HG03342 (cell line): ENCODE measurements around the gene KRT78.
"Not testable (repeated sequence)": the region's sequence is repeated elsewhere in the genome, so short reads cannot be mapped to it uniquely, and the experiment has no call there.

Experiments used
- ATAC-seq: cut with Tn5 transposase; IDR thresholded peaks from one replicate; pipeline ENCODE4 v1.9.1; 2021; ENCODE audit warnings: mild to moderate bottlenecking, moderate library complexity; ENCODE audit not compliant: unreplicated experiment

The KRT78 gene

DNA sequence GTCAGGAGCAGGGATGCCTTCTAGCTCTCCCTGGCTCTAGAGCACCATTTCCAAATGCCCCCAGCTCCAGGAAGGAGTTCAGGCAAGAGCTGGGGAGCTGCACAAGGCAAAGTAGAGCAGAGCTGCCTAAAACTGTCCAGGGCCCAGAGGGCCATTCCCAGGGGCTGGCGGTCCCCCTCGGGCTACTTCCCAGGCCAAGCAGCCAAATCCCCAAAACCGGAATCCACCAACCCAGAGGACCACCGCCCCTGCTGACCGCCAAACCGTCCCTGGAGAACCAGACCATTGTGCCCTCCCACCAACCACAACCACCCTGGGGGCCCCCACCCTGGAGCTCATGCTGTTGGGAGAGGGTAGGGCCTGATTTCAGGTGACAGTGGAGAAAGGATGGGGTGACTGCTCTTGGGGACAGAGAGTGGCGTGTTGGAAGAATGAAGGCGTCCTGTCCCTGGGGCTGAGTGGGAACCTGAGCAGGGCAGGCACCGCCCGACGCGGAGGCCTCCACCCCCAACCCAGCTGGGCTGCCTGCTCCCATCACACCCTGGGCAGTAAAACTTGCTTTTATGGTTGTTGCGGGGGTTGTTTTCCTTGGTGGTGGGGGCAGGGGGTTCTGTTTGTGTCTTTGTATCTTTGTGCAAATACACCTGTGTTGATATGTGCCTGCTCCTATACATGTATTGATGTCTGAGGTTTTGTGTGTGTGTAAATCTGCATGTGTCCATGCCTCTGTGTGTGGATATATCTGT, 24.0 kb upstream of the KRT78 start:
- ATAC-seq, result no peak

DNA sequence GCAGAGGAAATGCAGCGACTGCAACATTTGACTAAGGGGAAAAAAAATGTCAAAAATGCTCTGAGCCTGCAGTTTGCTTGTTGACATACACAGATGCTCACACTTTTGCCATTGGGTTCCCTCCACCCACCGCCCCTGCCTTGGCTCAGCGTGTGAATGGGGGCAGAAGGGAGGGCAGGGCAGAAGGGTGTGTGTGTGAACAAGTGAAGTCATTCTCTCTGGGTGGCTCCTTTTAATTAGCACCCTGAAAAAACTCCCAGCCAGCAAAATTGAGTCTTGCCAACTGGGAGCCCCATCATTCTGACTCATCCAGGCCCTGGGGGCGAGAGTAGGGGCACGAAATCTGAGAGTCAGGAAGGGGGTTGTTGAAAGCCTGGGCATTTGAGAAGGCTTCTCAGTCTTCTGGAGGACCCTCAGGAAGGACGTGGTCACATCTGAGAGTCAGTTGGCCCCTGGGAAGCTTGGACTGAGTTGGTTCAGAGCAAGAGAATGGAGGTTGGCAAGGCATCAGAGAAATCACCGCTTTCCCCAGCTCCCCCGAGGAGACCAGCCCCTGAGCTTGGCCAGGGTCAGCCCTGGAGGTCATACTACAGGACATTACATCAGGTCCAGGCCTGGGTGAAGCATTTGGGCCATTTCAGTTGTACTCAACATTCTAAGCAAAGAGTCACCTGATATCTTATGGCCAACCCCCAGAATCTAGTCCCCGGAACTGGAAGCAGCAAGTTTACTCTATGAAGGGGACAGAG, 22.7 kb upstream of the KRT78 start:
- no peak for ATAC-seq

DNA sequence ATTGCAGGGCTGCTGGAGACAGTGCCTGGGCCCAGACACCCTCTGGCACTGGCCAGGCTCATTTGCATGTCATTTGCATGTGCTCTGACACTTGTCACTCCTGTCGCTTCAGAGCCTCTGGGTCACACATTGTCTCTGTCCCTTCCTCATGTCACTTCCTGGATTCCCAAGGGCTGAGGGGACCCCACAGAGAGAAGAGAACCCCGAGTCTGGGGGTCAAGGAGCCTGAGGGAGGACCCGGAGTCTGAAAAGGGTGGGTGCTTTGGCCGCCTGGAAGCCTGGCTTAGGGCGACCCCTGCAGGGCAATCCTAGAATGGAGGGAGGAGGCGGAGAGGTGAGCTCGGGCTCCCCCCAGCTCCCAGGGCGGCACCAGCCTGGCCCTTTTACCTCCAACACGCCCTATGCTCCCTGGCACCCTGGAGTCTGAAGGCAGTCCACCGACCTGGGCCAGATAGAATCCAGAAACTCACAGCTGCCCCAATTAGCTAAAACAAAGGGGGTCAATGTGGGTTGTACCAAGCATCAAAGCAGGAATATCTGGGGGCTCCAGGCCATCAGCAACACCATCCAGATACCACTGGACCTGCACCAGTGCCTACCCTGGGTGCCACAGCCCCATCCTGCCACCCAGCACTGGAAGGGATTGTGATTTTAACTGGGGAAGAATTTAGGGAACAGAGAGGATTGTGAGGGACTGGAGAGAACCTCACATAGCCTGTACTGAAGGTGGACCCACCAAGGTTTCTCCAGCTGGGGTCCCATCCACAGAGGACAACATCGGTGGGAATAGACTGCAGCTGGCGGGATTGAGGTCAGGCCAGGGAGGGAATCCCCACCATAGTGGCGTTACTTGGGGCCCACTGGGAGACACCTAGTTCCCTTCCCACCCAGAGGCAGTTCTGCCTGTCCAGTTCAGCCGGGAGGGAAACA, 21.8 kb upstream of the KRT78 start:
- peak; percentile 60 for ATAC-seq

DNA sequence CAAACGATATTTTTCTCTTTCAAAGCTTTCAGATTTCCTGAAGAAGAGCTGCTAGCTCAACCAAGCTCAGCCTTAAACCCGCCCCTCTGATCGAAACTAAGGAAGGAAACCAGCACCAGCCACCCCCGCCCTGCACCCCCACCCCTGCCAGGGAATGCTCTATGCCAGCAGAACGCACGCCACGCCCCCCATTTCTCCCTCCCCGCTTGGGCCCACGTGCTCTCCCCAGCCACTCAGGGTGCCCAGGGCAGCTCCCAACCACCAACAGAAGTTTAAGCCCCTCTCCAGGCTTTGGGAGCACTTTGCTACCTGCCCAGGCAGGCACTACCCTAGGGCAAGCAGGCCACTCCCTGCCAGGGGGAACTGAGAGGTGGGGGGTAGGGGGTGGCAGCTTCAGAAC, 18.8 kb upstream of the KRT78 start:
- no peak for ATAC-seq

DNA sequence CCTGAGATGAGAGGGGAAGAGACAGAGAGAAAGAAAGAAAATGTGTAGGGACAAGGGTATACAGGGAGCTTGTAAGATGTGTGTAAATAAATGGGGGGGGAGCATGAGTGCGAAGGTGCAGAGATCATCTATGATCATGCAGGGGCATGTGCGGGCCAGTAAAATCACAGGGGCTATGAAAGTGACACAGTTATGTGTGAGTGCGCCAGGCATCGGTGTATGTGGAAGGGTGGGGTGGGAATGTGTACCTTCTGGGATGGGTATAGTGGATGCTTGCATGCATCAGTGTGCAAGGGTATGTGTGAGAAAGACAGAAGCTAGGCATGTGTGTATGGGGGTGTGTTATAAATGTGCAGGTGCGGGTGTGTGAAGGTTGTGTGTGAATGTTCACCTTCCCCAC, 18.4 kb upstream of the KRT78 start:
- no peak for ATAC-seq

DNA sequence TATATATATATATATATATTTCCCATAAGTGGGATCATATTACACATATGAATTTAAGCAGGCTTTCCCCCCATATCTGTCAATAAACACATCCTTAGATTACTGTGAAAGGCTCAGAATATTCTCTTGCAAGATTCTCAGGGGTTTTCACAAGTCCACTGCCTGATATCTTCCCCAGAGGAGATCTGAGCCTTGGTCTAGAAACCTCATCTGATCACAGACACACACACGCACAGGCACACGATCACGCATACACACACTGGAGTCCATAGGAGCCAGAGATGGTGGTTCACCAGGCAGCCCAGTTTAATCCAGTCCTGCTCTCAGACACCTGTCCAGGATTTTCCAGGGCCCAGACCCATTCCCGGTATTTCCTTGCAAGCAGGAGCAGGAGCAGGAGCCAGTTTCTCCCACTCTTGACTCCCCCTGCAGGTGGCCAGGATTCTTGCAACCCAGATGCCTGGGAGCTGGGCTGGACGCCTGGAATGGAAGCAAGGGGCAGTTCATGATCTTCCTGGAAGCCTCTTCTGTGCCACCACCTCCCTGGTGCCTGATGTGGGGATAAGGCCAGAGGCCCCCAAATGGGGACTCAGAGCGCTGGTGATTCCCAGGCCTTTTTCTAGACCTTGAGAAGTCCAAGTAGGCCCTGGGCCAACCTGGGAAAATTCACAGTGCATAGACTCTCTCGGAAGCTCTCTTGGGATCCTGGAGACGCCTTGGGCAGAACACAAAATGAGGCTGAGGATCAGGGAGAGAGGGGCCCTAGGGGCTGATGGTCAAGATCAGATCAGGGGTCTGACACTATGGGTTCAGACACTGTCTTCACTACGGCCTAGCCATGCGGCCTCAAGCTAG, 16.5 kb upstream of the KRT78 start:
- no peak for ATAC-seq

DNA sequence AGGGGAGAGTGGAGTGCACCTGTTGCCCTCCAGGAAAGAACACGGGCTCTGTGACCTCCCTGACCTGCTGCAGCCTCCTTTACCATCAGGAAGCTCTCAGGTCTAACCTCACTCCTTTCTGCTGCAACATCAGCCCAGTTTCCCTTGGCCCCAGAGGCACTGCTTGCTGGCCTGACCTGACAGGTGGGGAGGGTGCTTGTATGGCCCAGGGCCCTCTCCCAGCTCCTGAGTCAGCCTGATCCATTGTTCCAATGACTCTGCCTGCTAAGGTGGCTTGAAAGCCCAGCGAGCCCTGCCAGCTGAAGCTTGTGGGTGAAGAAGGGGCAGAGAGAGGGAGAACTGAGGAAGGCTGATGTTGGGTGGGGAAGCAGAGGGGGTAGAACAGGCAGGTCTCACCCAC, 13.2 kb upstream of the KRT78 start:
- ATAC-seq, result no peak

DNA sequence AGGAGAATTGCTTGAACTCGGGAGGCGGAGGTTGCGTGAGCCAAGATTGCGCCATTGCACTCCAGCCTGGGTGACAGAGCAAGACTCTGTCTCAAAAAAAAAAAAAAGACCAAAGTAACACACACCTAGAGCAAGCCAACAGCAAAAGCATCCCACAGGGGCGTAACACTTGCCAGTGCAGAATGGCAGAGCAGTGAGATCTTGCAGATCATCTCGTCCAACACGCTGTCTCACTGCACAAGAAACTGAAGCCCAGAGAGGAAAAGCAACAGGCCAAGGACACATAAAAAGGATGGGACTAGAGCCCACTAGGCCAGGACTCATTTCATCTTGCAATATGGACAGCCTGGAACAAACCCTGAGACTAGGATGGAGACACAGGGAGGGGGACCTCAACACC, 12.7 kb upstream of the KRT78 start:
- no peak for ATAC-seq

DNA sequence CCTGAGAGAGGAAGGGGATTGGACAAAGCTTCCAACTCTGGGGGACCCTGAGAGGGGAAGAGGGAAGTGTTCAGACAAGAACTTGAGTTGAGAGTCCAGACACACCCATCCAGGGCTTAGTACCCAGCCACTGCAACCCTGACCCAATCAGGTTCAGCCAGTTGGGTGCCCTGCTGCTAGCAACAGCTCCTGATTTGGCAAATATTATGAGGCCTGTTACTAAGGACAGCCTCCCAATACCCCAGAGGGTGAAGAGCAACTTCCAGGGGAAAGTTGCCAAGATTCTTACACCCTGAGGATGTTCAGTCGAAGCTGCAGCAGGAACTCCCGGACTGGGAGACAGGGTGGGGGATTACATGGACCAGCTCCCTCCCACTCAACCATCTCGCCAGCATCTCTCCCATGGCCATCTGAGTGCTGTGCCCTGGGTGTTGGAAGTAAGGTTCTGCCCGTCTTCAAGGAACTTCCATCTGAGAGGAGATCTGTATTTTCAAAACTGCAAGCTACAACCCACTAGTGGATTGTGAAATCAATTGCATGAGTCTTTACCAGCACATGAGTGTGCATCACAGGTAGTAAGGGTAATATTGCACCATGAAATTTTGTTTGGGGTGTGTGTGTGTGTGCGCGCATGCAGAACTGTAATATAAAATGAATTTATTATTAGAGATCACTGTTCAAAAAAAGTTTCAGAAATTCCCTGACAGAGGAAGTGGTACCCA, 11.5 kb upstream of the KRT78 start:
- no peak for ATAC-seq

DNA sequence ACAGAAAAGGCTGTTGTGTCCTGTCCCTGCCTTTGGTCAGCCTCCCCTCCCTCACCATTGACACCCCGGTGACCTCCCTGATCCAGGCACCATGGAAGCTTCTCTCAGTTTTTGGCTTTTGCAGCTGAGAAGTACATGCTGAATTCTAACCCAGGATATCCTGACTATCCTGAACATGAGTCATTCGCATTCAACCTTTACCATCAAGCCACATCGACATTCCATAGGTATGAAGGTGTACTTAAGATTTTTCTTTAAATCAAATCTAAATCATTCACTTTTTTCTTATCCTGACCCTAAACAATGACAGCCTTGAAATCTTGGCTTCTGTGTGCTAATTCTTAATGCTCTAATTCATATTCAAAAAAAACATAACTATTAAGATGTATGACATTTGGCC, 8.7 kb upstream of the KRT78 start:
- ATAC-seq, result no peak

DNA sequence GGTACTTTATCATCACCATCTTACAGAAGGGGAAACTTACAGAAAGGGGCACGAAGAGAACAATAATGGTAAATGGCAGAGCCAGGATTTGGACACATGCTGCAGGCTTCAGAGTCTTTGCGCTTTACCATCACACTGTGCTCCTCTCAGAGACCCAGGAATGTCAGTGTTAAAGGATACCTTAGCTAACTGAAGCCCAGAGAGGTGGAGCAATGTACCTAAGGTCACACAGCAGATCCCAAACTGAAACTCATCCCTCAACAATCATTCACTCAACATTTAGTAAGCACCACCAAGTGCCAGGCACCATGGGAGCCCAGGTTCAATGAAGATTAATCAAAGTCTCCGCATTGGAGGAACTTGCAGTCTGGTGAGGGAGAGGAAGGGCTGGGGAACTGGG, 8.0 kb upstream of the KRT78 start:
- ATAC-seq, result no peak

DNA sequence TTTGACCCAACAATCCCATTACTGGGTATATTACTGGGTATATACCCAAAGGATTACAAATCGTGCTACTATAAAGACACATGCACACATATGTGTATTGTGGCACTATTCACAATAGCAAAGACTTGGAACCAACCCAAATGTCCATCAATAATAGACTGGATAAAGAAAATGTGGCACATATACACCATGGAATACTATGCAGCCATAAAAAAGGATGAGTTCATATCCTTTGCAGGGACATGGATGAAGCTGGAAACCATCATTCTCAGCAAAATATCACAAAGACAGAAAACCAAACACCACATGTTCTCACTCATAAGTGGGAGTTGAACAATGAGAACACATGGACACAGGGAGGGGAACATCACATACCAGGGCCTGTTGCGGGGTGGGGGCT, 7.3 kb upstream of the KRT78 start:
- ATAC-seq, result not testable (repeated sequence)

DNA sequence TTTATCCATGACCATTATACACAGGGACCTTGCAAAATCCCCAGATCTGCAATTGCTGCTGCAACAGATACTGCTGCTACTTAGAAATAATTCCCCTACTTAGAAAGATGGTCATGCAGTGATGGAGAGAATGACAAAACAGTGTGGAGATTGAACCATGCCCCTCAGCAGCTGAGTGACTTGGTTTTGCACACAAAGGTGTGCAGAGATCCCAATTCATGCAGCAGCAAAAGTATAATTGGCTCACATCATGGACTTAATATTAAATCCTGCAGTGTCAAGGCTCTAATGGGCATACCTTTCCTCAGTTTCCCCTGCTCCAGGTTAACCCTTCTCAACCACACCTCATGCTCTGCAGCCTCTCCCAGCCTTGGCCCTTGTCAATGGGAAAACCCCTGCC, 3.0 kb upstream of the KRT78 start:
- ATAC-seq, result no peak

DNA sequence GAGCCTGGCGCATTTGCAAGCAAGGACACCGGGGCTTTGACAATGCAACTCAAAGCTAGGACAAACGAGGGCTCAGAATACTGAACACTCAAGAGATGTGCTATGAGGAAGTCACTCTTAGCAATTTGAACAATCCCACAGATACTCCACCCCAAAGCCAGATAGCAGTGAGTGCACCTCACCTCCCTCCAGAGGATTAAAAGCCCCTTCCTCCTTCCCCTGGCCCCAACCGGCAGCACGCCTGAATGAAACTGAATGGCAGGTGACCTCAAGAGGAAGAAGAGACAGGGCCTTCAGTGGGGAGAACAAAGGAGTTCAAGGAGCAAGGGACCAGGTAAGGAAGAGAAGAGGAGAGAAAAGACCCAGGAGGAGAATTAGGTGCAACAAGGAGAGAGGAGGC, 1.9 kb upstream of the KRT78 start:
- ATAC-seq, result no peak

DNA sequence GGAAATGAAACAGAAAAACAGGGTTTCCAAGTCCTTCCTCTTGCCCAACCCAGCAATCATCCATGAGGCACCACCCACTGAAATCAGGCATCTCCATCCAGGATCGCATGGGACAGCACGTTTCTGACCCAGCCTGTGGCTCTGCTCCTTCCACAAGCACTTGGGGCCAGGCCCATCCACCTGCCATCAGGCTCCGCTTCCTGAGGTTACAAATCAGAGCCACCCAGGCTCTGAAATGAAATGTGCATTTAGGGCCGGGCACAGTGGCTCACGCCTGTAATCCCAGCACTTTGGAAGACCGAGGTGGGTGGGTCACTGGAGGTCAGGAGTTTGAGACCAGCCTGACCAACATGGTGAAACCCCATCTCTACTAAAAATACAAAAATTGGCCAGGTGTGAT, 717 bp upstream of the KRT78 start:
- no peak for ATAC-seq

DNA sequence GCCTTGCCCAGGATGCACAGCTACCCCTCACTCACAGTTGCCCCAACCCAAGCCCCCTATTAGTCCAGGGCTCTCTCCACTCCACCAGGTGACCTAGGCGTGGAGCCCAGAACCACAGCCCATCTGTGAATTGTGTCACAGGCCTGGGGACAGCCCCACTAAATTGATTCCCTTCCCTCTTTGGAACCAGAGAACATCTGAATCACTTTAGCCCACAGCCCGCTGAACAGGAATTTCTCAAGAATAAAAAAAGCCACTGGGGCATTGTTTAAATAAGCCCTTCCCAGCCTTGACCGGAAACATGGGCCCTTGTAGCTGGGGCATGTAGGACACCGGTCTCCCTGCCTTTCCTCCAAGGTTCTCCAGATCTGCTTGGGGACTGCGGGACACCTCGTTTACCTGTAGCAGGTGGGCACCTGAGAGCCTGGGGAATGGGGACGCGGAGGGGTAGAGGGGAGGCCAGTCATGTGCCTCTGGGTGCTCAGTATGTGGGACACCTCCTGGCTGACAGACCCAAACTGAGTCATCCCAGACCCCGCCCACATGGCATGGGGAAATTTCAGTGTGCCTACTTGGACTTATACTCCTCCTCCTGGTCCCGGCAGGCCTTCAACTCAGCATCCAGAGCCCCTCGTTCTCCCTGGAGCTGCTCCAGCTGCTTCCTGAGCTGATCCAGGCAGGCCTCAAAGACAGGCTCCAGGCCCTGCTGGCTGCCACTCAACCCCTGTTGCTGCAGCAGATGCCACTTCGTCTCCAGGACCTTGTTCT, 1.3 kb downstream of the KRT78 start:
- ATAC-seq, result no peak

DNA sequence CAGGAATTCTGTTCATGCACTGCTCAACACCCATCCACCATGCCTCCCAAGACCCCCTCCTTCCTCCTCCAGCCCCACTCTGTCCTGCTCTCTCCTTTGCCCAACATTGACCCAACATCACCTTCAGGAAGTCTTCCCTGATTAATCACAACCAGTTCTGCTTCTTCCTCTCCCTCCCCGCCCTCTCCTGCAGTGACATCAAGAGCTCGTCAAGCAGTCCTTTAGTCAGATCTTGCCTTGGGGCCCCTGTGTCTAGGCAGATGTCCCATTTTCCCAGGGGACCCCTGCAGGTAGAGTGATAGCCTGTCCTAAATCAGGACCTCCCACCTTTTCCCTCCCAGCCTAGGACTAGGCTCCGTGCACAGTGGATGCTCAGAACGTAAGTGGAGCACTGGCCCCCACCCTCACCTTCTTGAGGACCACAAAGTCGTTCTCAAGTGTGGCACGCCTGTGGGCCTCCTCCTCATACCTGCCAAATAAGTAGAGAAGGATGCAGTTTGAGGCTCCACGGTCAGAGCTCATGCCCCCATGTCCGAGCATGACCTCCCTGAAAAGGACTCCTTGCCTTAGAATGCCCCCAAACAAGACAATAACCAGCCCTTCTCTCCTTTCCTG, 2.3 kb downstream of the KRT78 start:
- no peak for ATAC-seq

DNA sequence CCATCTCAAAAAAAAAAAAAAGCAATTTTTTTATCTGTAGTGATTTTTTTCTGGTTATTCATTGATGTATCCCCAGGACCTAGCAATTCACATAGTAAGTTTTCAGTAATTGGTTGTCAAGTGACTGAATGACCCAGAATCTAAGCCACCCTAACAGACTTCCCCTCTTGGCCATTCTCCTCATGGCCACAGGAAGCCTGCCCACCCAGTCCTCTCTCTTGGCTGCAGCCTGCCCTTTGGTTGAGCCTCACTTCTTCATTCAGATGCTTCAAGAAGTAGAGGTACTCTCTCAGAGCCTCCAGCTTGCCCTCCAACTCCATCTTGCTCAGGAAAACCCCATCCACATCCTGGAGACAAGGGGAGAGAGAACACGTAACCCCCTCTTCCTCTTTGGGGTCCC, 2.8 kb downstream of the KRT78 start:
- ATAC-seq, result no peak

DNA sequence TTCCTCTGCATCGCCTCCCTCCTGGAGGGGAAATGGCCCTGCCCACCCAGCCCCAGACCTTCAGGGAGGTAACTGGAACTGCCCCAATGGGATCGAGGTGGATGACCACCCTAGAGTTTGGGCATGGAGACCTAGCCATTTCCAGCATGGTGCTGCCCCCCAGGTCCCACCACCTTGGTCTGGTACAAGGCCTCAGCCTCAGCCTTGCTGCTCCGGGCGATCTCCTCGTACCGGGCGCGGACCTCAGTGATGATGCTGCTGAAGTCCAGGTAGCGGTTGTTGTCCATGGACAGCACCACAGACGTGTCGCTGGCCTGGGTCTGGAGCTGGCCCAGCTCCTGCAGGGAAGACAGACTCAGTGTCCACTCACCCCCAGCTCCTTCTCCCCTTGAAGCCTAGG, 4.4 kb downstream of the KRT78 start:
- ATAC-seq, result no peak
